Activated CD4-positive, alpha-beta T cell treated with anti-CD3 and anti-CD28 coated beads for 24 hours (primary cell): ENCODE measurements around the gene SHISA9.
"Not testable (repeated sequence)": the region's sequence is repeated elsewhere in the genome, so short reads cannot be mapped to it uniquely, and the experiment has no call there.

ENCODE experiments used
- DNase-seq, 2 donors: peaks; one replicate each; pipeline ENCODE4 v3.0.0-alpha.2; 2020; ENCODE audit warnings: low read depth in 2 of 2

SHISA9 gene

GRCh38 chr16:12900156-12900555 is 1.2 kb upstream of the SHISA9 start:
- no peak for DNase-seq

- no peak for DNase-seq
Observed at GRCh38 chr16:12900599-12901203, 697 bp upstream of the SHISA9 start.

GRCh38 chr16:12901204-12901596 is 198 bp upstream of the SHISA9 start:
- no peak for DNase-seq

GRCh38 chr16:12902511-12903372 is 1.3 kb downstream of the SHISA9 start:
- DNase-seq = no peak

- DNase-seq = no peak
Observed at GRCh38 chr16:12903407-12904328, 2.3 kb downstream of the SHISA9 start.

GRCh38 chr16:12904329-12904671 is 2.9 kb downstream of the SHISA9 start:
- no peak for DNase-seq

GRCh38 chr16:12906271-12906670 is 4.9 kb downstream of the SHISA9 start:
- DNase-seq = no peak

- DNase-seq = no peak
Observed at GRCh38 chr16:12906765-12907516, 5.5 kb downstream of the SHISA9 start.

GRCh38 chr16:12907670-12908233 is 6.4 kb downstream of the SHISA9 start:
- DNase-seq = no peak

- DNase-seq = no peak
Observed at GRCh38 chr16:12917246-12917645, 15.8 kb downstream of the SHISA9 start.

- DNase-seq = no peak
Observed at GRCh38 chr16:12917653-12918052, 16.3 kb downstream of the SHISA9 start.

- no peak for DNase-seq
Observed at GRCh38 chr16:12920739-12921138, 19.3 kb downstream of the SHISA9 start.

- not testable (repeated sequence) for DNase-seq
Observed at GRCh38 chr16:12923640-12924039, 22.2 kb downstream of the SHISA9 start.

GRCh38 chr16:12925026-12925800 is 23.8 kb downstream of the SHISA9 start:
- DNase-seq = no peak

GRCh38 chr16:12927591-12927990 is 26.2 kb downstream of the SHISA9 start:
- no peak for DNase-seq

GRCh38 chr16:12930881-12931280 is 29.5 kb downstream of the SHISA9 start:
- no peak for DNase-seq

- DNase-seq = no peak
Observed at GRCh38 chr16:12936391-12936790, 35.0 kb downstream of the SHISA9 start.

- DNase-seq = no peak
Observed at GRCh38 chr16:12941896-12942295, 40.5 kb downstream of the SHISA9 start.

- DNase-seq = no peak
Observed at GRCh38 chr16:12942861-12943260, 41.5 kb downstream of the SHISA9 start.

- DNase-seq = no peak
Observed at GRCh38 chr16:12944300-12944699, 42.9 kb downstream of the SHISA9 start.

- DNase-seq = no peak
Observed at GRCh38 chr16:12951392-12951791, 50.0 kb downstream of the SHISA9 start.
